Skeletal muscle tissue (tissue), 4 donors: ENCODE results near the gene PSG6. TPM values are rescaled to one million over a fixed set of nuclear protein-coding genes. Genes with fewer than 3 reads are reported as not detected.
"Not testable (repeated sequence)": the region's sequence is repeated elsewhere in the genome, so short reads cannot be mapped to it uniquely, and the experiment has no call there.

ENCODE experiments used
- H3K27ac ChIP-seq: one replicate; pipeline ENCODE4 v1.7.0; 2013; ENCODE audit warnings: mild to moderate bottlenecking, low read depth, low read length, inconsistent platforms
- H3K27me3 ChIP-seq, 3 donors: one replicate each; pipeline ENCODE4 v1.7.0; 2013; ENCODE audit warnings: low read length in 3 of 3; ENCODE audit not compliant: control insufficient read depth in 3 of 3, insufficient read depth in 3 of 3
- H3K36me3 ChIP-seq, 3 donors: one replicate each; pipeline ENCODE4 v1.7.0; 2013; ENCODE audit warnings: low read length in 3 of 3; ENCODE audit not compliant: control insufficient read depth in 3 of 3, insufficient read depth in 3 of 3
- H3K4me1 ChIP-seq, 3 donors: one replicate each; pipeline ENCODE4 v1.7.0; 2013; ENCODE audit warnings: low read length in 3 of 3, mild to moderate bottlenecking in 3 of 3; ENCODE audit not compliant: control insufficient read depth in 3 of 3, insufficient read depth in 3 of 3
- H3K4me3 ChIP-seq, 3 donors: one replicate each; pipeline ENCODE4 v1.7.0; 2013; ENCODE audit warnings: low read length in 3 of 3
- H3K9ac ChIP-seq, 3 donors: one replicate each; pipeline ENCODE4 v1.7.0; 2013; ENCODE audit warnings: low read length in 3 of 3, mild to moderate bottlenecking in 3 of 3, moderate library complexity in 2 of 3, low read depth in 1 of 3
- H3K9me3 ChIP-seq, 3 donors: one replicate each; pipeline ENCODE4 v1.7.0; 2013; ENCODE audit warnings: low read length in 3 of 3; ENCODE audit not compliant: control insufficient read depth in 3 of 3
- total RNA-seq: library from RNA; depleted of rRNA; stranded (reverse); fragments of >200 nt; gene quantifications from one replicate; pipeline ENCODE4 v1.2.3, GENCODE V29; 2014
- donor health status: Osteomylitis.

Gene PSG6
- total RNA-seq: not detected

DNA sequence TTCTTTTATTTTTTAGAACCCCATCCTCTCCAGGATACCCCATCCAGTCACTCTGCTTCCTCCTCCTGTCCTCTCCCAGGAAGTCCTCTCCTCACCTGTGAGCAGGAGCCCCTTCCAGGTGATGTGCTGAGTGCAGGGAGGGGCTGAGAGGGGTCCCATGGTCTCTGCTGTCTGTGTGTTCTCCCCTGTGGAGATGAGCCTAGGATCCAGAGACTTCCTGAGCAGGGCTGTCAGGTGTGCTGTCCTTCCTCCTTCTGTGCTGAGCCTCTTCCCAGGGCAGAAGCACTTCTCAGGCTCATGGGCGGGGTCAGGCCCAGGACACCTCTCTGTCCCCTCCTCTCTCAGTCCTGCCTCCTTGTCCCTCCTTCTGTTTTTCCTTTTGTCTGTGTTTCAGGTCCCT lies at the start of gene PSG6:
PSG6 (minus strand) TSS at position 261 of the 400 bp plus-strand sequence; CDS start at position 159, 102 bp downstream.
- H3K27me3 ChIP-seq, H3K27ac ChIP-seq, H3K9me3 ChIP-seq, H3K36me3 ChIP-seq, H3K9ac ChIP-seq, H3K4me3 ChIP-seq, H3K4me1 ChIP-seq: not testable (repeated sequence)

DNA sequence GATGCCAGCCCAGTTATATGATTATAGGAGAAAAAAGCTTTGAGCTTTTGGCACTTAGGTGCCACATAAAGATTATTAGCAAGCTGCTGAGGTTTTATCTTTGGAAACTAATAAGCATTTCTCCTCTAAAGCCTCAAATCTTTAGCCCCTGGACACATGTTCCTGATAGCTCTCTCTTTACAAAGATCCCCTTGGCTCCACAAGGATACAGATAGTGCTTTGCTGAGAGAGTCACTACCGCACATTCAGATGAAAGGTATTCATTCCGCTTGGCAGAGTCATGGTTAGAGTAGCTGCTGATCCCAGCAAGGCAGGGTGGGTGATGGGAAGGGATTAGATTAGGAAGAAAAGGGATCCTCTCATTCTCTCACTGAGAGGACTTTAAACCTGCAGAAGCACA lies 47.5 kb upstream of the PSG6 start:
- Histone ChIP-seq H3K4me1 (no peaks in the 10 kb centered on the region), H3K27me3 (no peaks in the 10 kb centered on the region), H3K9ac (no peak overlapping the region)

DNA sequence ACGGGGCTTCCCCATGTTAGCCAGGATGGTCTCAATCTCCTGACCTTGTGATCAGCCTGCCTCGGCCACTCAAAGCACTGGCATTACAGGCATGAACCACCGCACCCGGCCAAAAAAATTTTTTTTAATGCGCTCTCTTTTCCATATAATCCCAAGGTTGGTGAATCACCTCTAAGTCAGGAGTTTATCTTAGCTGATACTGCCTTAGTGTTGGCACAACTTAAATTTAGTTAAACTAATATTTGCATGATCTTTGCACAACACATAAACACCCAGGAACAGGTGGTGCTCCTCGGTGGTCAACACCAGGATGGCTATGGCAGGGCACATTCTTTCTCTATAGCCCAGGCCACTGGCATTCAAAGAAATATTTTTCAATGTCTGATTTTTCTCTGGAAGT lies 43.4 kb upstream of the PSG6 start:
- Histone ChIP-seq H3K27ac (no peak overlapping the region), H3K9me3 (no peaks in the 10 kb centered on the region), H3K4me3 (no peak overlapping the region), H3K4me1 (no peaks in the 10 kb centered on the region), H3K36me3 (no peaks in the 10 kb centered on the region), H3K27me3 (no peaks in the 10 kb centered on the region), H3K9ac (no peak overlapping the region)

More for the DNA sequence above, 47.5 kb upstream of the PSG6 start:
- H3K27ac ChIP-seq: no peak overlapping the region
- no peaks in the 10 kb centered on the region for H3K36me3 ChIP-seq
- H3K4me3 ChIP-seq: no peak overlapping the region
- no peaks in the 10 kb centered on the region for H3K9me3 ChIP-seq

DNA sequence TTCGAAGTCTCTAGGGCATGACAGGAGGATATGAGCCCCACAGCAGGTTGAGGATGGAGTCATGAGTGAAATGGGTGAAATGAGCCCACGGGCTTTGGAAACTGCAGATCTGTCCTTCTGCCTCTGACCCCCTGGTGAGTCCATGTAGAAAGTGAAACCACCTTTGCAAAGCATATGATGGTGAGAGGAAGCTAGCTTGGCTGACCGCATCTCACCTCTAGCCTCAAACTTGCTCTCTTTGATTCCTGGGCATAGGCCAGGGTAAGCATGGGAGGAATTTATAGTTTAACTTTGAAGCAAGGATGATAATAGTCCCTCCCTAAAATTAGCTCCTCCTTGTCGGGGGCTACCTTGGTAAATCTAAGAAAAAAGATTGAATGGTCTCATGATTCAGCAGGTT lies 34.4 kb upstream of the PSG6 start:
- not testable (repeated sequence) for H3K36me3 ChIP-seq, H3K27ac ChIP-seq, H3K4me3 ChIP-seq, H3K27me3 ChIP-seq, H3K9me3 ChIP-seq, H3K9ac ChIP-seq, H3K4me1 ChIP-seq

DNA sequence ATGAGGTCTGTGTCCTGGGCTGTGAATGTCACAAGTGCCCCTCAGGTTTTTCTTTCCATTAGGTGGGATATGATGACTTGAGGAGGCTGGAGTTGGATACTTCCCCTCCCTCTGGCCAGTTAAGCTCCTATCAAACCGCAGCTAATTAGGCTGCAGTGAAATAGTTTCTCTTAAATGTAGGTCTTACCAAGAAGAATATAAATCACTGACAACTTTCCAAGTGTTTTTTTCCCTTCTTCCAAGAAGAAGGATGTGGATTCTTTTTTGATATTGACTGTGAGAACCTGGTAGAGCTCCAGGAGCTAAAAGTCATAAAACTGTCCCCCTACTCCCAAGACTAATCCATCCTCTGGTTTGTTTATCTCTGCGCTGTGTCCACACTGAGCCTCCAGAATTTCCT lies 33.8 kb upstream of the PSG6 start:
- not testable (repeated sequence) for H3K36me3 ChIP-seq, H3K9me3 ChIP-seq, H3K4me1 ChIP-seq, H3K27me3 ChIP-seq, H3K4me3 ChIP-seq, H3K9ac ChIP-seq, H3K27ac ChIP-seq

DNA sequence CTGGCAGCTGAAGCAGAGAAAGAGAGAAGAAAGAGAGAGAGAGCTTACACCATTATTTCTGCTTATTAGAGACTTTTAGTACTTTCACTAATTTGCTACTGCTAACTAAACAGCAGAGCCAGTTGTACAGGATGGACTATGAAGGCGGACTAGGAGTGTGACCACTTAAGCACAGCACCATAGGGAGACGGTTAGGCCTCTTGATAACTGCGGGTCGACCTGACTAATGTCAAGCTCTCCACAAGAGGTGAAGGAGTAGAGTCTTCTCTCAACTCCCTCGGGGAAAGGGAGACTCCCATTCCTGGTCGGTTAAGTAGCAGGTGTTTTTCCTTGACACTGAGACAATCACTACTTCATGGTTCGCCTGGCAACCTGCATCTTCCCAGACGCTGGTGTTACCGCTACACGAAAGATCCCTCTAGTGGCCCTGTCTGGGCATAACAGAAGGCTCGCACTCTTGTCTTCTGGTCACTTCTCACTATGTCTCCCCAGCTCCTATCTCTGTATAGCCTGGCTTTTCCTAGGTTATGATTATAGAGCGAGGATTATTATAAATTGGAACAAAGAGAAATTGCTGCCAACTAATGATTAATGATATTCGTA lies 24.6 kb upstream of the PSG6 start:
- Histone ChIP-seq H3K27me3 (peaks cover 0 to 4% (median 3%) of the 10 kb centered on the region in 3 donors), H3K27ac (no peak overlapping the region), H3K9ac (no peak overlapping the region), H3K4me1 (no peaks in the 10 kb centered on the region), H3K9me3 (no peaks in the 10 kb centered on the region), H3K36me3 (no peaks in the 10 kb centered on the region), H3K4me3 (no peak overlapping the region)

DNA sequence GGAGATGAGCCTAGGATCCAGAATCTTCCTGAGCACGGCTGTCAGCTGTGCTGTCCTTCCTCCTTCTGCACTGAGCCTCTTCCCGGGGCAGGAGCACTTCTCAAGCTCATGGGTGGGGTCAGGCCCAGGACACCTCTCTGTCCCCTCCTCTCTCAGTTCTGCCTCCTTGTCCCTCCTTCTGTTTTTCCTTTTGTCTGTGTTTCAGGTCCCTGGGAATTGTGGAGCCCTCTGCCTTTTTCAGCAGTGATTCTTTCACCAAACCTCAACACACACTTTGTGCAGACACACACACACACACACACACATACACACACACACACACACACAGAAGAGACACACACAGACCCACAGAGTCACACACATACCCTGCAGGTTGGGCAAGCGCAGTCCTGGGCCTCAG lies 19.4 kb upstream of the PSG6 start, which contains the start of gene PSG7:
PSG7 (minus strand) TSS at position 101 of the 400 bp plus-strand sequence. CDS start 131 bp downstream, outside the sequence.
- not testable (repeated sequence) for H3K9me3 ChIP-seq, H3K9ac ChIP-seq, H3K27me3 ChIP-seq, H3K27ac ChIP-seq, H3K4me1 ChIP-seq, H3K36me3 ChIP-seq, H3K4me3 ChIP-seq

DNA sequence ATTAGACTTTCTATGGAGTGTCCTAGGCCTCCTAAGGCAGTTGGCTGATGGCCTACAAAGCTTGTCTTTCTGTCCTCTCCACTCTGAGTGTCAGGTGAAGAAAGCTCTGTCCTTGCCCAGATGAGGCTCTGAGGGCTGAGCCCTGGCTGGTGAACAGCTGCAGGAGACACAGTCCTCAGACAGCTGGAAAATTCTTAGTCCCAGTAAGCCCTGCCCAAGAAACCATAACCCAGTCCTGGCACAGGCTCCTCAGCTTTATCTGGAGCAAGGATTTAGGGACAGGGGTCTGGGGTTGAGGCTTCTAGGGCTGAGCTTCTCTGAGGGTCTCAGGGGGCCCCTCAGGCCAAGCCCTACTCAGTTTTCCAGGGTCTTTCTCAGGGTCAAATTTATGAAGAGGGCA lies 17.0 kb upstream of the PSG6 start:
- not testable (repeated sequence) for H3K4me3 ChIP-seq, H3K4me1 ChIP-seq, H3K27me3 ChIP-seq, H3K9me3 ChIP-seq, H3K27ac ChIP-seq, H3K36me3 ChIP-seq, H3K9ac ChIP-seq

DNA sequence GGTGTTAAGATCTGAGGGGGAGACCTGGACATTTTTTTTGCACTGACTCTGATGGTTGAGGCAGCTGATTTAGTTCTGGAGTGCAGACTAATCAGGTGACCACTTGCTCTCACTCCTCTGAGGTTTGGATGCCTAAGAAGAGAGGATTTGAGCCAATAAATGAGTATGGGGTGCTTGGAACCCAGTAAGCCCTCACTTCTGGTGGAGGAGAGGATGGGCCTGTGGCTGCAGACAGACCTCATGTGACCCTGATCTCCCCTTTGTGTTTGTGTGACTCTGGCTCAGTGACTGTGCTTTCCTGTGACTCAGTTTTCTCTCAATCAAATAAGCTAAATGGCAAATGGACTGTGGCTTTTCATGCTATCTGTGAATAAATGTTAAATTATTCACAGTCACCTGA lies 16.5 kb upstream of the PSG6 start:
- H3K36me3 ChIP-seq, H3K4me3 ChIP-seq, H3K9me3 ChIP-seq, H3K27me3 ChIP-seq, H3K4me1 ChIP-seq, H3K27ac ChIP-seq, H3K9ac ChIP-seq: not testable (repeated sequence)

DNA sequence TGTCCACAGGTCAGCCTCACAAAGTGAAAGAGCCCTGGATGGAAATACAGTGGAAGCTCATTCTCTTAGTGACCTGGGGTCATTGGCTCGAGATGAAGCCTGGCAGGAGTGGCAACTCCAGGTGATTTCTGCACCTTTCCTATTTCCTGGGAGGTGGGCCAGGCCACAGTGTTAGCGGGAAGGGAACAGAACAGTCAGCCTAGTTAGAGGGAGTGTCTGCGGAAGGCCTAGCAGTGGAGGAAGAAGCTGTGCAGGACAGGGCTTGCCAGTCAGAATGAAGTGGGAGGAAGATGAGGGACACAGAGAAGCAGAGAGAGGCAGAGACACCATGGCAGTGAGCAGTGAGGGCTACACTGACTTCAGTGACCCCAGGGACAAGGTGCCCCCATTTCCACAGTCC lies 15.7 kb upstream of the PSG6 start:
- H3K27me3 ChIP-seq, H3K4me3 ChIP-seq, H3K27ac ChIP-seq, H3K4me1 ChIP-seq, H3K36me3 ChIP-seq, H3K9me3 ChIP-seq, H3K9ac ChIP-seq: not testable (repeated sequence)
